GM19463 (cell line): ENCODE data around the gene TF.

ENCODE experiments used
- ATAC-seq: cut with Tn5 transposase; IDR thresholded peaks from one replicate; pipeline ENCODE4 v1.9.1; 2021; ENCODE audit warnings: mild to moderate bottlenecking, moderate library complexity; ENCODE audit not compliant: unreplicated experiment

The TF gene

DNA sequence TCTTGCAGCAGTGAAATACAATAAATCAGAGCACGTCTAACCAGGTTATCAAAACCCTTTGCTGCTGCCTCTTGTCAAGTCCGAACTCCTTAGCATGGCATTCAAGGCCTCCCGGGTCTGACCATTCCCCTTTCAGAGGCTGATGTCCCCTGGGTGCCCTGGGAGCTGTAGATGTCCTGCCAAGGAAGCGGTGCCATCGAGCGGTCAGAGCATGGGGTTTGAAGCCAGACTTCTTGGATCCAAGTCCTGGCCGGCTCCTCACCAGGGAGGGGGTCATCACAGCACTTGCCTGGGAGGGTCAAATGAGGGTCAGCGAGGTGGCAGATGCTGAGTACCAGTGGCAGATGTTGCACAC, 496 bp downstream of the TF start:
- no peak for ATAC-seq

DNA sequence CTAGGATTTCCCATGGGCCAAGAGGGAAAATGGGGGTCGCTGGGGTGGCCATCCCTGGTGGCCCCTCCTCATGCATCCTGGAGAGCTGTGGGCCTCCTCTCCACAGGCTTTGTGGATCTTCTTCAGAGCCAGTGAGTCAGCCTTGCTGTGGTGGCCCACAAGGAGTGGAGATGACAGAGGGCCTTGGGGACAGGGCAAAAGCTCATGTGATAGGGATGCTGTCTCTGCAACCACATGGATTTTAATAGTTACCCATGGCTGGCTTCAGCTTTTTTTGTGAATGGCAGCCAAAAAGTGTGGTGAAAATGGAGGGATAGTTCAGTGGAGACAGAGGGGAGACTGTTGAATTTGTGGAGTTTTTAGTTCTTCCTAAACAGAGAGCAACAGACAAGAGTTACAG, 1.2 kb downstream of the TF start:
- ATAC-seq: no peak

DNA sequence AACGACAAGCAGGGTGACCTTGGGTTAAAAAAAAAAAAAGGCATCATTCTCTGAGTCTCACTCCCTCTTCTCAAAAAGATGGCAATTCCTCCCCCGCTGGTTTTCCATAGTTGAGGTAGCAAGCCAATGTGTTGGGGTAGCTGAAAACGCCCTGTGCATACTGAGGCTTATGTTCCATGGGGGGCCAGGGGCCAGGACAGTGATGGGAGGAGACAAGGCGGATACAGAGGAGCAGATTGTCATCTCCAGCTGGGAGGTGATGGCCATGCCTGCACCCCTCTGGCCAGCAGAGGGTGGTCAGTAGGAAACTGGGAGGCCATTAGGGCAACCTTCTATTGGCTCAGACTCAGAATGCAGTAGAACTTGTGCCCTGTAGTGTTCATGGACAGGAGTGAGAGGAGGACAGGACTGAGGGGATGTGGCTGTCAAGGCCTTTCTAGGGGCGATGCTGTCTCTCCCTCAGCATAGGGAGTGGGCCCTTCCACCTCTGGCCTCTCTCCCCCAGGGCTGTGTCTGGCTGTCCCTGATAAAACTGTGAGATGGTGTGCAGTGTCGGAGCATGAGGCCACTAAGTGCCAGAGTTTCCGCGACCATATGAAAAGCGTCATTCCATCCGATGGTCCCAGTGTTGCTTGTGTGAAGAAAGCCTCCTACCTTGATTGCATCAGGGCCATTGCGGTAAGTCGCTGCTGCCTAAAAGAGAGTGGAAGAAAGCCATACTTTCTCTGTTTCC, 1.9 kb downstream of the TF start:
- no peak for ATAC-seq

DNA sequence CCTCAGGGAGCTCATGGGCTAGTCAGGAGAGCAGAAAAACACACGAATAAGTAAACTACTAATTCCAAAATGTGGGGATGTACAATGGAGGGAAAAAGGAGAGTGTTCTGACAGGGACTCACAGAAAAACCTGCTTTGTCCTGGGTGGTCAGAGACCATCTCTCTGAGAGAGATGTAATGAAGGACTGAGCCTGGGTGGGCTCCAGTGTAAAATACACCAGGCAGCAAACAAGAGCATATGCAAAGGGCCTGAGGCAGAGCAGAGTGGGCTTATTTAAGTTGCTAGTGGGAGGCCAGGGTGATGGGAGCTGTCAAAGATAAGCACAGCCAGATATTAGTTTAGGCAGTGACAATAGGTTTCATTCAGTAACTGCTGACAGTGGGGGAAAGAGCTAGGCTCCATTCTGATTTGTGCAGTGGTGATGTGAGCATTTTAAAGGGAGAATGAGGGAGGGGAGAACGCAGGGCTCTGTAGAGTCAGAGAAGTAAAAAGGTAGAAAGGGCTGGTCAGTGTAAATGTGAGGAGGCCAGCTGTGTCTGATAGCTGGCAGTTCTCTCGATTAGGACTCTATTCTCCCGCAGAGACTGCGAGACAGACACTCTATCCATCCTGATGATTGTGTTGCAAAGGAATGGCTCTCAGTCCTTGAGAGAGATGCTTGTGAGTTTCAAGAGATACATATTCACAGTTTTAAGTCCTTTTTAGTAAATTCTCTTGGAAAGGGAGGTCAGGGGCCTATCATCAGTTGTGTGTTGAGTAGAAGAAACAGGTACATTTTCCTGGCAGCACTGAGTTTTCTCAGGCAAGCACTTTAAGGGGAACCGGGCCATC, 3.5 kb downstream of the TF start:
- ATAC-seq: no peak

DNA sequence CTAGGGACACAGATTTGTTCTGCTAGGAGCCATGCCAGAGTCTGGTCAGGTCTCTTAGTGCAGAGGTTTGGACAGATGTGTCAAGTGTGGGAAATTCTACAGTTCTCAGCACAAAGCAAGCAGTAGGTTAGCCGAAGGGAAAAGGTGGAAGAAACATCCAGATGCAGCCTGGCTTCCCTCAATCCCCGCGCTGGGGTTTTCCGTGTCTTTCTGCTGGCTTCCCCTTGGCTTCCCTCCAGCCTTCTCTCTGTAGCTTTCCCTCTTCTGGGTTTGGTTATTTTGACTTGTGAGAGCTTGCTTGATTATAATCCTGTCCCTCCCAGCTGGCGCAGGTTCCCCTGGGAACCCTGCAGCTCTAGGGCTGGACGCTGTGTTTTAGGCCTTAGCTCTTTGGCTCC, 4.1 kb downstream of the TF start:
- no peak for ATAC-seq

DNA sequence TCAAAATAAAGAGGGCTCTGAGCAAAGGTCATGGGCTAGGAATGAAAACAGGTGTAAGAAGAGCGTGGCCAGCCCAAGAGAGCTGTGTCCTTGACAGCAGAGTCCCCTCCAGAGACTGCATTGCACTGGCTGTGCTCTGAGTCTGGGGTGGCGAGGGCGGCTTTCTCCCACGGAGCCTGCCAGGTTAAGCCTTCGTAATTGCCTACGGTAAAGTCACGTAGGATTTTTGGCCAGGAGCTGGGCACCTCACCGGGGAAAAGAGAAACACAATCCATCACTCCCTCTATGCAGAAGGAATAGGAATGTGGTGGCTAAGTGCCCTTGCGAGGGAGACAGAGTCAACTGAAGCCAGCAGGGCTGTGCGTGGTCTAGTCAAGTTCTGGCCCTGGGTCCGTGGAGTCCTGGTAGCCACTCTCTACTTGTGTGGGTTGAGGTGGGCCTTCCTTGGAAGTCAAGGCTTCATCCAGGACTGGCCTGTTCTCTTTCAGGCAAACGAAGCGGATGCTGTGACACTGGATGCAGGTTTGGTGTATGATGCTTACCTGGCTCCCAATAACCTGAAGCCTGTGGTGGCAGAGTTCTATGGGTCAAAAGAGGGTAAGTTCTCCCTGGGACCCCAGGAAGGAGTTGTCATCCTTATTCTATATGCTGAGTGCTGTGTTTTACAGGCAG, 7.0 kb downstream of the TF start:
- ATAC-seq: no peak

DNA sequence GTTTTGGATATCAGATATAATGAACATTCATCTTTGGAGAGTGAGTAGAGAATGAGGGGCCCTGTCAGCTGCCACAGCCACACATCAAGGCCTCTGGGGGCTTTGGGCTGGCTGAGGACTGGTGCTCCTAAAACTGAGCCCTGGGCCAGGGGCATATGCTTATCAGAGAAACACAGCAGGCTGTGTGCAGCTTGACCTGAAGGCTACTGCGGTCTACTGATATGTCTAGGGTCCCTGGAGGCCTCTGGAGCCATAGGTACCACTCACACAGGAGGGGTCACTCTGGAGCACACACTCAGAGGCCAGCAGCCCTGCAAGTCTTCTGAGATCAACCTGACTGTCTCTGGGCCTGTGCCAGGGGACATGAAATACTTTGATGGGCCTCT, 7.6 kb downstream of the TF start:
- no peak for ATAC-seq

DNA sequence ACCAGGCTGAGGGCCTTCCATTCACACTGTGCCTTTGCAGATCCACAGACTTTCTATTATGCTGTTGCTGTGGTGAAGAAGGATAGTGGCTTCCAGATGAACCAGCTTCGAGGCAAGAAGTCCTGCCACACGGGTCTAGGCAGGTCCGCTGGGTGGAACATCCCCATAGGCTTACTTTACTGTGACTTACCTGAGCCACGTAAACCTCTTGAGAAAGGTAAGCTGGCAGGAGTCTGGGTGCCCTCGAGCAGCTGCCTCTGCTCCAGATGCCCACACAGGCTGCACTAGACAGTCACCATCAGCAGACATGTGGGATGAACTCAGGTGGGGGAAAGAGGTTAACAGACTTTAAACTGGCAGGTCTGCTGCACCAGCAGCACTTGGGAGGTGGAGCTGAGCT, 8.3 kb downstream of the TF start:
- ATAC-seq: no peak

DNA sequence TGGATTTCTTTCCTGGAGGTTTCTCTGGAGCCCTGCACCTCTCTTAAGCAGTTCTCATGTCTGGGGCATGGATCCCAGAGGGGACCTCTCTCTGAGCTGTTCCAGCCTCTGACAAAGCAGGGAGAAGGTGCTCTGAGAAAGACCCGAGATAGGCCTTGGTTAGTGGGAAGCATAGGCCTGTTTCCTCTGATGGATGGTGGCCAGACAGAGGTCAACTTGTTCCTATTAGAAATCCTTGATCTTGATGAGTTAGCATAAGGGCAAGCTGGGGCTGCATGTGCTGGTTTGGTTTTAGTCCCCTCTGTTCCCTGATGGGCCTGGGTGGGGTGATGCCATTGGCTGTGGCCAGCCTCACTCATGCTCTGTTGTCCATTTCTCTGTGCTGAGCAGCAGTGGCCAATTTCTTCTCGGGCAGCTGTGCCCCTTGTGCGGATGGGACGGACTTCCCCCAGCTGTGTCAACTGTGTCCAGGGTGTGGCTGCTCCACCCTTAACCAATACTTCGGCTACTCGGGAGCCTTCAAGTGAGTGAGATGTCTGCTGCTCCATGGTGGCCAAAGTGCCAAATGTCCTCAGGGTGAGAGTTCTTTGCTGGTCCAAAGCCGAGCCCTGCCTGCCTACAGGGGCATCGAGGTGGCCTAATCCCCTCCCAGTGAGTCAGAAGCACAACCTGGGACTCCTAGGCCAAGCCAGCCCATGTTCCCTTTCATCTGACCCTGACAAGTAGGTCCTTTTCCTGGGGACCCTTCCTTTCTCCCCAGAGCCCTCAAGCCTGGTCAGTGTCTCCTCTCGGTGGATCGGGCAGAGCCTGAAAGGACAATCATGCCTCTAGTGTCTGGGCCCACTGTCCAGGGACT, 9.0 kb downstream of the TF start:
- ATAC-seq: no peak

DNA sequence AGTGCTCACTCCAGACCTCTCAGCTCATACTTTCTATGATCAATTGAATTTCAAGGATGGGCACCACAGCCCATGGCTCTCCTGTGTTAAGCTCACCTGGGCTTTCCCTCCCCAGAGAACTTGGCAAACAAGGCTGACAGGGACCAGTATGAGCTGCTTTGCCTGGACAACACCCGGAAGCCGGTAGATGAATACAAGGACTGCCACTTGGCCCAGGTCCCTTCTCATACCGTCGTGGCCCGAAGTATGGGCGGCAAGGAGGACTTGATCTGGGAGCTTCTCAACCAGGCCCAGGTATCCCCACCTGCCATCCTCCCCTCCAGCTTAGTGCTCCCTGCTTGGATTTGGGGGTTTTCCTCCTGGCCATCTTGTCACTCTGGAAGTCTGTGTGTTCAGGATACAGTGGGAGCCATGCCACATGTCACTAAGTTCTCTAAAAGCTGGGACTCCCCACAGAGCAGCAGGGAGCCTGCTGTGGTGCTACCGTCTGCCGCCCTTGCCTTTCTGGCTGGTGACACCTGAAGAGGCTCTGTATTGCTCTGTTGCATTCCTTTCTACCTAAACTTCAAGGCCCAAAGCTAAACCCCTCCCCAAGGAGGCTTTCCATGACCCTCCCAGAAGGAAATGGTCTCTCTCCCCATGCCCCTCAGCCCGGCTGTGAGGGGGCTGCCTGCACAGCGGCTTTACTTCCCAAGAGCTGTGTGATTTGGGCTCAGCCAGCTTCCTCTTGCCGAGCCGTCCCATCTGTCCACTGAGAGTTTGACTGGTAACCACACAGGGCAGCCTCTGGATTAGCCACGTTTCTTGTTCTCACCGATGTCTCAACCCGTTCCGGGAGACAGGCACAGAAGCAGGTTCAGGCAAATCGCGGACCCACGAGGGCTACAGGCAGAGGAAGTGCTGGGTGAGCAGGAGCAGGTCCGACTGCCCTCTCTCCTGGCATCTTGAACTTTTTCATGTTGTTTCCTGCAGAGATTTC, 10.8 kb downstream of the TF start:
- no peak for ATAC-seq

DNA sequence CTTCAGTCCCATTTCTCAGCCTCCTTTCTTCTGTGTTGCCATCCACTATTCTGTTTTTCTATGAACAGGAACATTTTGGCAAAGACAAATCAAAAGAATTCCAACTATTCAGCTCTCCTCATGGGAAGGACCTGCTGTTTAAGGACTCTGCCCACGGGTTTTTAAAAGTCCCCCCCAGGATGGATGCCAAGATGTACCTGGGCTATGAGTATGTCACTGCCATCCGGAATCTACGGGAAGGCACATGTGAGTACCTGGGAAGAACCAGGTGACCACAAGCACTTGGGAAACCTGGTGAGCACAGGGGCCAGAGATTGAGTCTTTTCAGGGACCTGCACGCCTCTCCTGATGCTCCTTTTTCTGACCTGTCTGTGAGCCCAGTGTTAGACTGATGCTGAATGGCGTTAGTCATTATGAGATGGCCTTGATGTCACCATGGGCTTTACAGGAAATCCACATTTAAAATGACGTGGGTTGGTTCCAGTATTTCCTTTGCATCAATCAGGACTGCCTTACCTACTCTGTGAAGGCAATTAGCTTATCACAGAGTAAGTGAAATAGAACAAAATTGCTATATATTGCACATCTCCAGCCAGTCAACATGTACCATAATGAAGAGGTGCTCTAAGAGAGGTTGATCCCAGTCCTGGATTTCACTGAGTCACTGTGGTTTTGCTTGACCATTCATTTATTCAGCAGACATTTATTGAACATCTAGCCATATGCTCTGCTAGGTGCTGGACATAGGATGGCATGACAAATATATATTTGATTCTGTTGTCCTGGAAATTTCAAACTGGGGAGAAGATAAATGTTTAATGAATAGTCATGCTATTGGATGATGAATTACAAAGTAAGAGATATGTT, 11.7 kb downstream of the TF start:
- no peak for ATAC-seq

DNA sequence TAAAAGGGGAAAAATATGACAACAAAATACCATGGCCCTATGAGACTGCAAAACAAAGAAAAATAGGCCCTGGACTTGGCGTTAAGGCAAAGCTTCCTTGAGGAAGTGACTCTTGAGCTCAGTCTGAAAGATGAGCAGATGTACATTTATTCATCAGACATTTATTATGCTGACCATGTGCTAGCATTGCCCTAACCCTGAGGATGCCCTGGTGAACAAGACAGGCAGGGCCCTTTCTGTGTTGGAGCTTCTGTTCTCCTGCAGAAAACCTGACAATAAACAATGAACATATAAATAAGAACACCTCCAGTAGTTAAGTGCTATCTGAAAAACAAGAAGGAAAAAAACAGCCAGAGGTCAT, 12.4 kb downstream of the TF start:
- no peak for ATAC-seq

DNA sequence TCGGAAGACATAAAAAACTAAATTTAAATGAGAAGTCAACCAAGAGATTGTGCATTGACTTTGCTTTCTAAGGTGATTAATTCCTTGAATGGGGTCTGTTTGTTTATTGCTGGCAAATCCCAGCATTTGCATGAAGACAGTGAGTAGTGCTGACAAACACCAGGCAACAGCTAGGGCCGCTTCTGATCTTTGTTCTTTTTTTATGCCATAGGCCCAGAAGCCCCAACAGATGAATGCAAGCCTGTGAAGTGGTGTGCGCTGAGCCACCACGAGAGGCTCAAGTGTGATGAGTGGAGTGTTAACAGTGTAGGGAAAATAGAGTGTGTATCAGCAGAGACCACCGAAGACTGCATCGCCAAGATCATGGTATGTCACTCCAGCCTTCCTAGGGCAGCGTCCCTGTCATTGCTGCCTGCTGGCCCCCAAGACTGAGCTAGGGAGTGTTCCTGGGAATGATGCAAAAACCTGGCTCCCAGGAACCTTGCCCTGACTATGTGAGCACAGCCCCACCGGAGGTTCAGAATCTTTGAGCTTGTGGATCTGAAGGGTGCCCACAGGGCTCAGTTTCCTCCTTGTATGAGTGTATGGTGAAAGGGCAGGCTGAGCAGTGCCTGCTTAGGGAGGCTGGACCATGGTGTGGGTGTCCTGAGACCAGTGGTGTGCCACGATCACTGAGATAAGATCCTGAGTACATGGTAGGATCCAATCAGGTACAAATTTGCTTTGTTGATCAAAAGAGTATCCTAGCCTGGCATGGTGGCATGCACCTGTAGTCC, 13.0 kb downstream of the TF start:
- ATAC-seq: no peak

DNA sequence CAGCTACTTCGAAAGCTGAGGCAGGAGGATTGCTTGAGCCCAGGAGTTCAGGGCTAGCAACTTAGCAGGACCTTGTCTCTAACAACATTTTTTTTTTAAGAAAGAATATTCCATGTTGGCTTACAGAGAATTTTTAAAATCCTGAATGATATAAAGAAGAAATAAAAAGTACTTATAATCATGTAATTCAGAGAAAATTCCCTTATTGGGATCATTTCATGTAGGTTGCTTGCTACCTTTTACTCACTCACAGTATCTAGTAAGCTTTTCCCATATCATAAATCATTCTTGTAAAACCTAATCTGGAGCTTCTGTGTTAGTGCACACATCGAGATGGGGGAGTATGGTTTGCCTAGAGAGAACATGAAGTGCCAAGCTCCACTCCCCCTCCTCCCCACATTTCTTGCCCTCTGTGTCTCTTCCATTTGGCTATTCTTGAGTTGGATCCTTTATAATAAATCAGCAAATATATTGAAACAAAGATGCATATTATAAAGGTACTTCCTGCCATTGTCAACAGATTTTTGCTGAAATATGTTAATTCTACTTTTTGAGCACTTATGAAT, 13.6 kb downstream of the TF start:
- ATAC-seq: no peak

DNA sequence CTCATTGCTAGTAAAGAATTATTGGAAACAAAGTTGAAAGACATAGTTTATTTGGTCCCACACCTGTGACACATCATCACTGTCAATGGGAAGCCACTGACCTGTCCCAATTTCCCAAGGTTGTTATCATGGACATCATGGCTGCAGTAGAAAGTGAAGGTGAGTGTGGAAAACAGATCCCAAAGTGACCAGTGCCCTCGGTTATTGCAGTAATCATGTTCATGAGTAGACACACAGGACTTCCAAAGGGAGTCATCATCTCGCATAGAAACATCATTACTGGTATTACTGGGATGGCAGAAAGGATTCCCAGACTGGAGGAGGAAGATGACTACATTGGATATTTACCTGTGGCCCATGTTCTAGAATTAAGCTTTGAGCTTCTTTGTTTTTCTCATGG, 14.7 kb downstream of the TF start:
- ATAC-seq: no peak

DNA sequence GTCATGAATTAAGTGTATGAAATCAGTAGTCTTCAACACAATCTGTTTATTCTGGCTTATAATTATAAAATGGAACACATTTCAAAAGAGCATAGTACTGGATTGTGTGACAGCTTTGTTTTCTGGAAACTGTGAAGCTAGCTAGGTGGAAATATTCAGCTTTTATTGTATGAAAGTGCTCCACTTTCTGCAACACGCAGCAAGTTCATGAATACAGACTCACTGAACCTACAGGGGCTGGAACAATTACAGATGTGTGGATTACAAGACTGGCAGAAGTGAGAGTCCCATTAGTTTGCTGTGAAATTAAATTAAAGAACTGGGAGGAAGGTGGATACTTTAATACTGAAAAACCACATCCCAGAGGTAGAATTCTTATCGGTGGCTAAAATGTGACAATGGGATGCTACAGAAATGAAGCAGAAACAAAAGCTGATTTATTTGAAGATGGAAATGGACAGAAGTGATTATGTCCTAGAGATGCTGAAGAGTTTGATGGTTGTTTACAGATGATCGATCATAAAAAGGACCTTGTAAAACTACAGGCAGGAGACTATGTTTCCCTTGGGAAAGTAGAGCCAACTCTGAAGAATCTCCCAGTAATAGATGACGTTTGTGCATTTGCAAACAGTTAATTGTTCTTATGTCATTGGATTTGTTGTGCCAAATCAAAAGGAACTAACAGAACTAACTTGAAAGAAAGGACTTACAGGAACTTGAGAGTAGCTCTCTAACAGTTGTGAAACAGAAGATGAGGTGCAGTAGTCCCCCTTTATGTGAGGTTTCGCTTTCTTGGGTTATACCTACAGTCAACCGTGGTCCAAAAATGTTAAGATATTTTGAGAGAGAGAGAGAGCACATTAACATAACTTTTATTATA, 15.7 kb downstream of the TF start:
- no peak for ATAC-seq

DNA sequence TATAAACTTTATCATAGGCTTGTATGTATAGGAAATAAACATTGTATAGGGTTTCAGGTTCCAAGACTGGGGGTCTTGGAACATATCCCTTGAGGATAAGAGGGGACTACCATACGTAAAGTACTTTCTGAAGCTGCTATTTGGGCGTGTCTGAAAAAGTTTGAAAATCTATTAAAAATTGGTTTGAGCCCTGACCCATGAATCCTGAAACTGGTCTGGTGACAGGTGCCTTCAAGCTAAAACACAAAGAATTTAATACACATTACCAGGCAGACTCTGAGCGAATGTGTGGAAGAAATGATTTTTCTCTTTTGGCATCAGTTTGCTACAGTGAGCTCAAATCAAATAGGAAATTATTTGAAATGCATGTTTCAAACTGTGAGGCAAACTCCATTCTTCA, 16.3 kb downstream of the TF start:
- ATAC-seq: no peak
